Fibroblast of upper back skin (primary cell): ENCODE results near the gene COL4A1.
A peak's percentile ranks its signal among the peaks of the same experiment; 100 is the strongest.

Experiments
- DNase-seq: peaks from one replicate; pipeline ENCODE4 v3.0.0-alpha.2; 2013

Gene COL4A1

GRCh38 chr13:110105136-110105535 is 201.8 kb downstream of the COL4A1 start:
- DNase-seq, result no peak

- DNase-seq, result peak; percentile 54
Measured at GRCh38 chr13:110103534-110103933, 203.4 kb downstream of the COL4A1 start.

GRCh38 chr13:110103026-110103425 is 203.9 kb downstream of the COL4A1 start:
- DNase-seq, result no peak

- DNase-seq, result no peak
Measured at GRCh38 chr13:110102053-110102452, 204.9 kb downstream of the COL4A1 start.

DNA sequence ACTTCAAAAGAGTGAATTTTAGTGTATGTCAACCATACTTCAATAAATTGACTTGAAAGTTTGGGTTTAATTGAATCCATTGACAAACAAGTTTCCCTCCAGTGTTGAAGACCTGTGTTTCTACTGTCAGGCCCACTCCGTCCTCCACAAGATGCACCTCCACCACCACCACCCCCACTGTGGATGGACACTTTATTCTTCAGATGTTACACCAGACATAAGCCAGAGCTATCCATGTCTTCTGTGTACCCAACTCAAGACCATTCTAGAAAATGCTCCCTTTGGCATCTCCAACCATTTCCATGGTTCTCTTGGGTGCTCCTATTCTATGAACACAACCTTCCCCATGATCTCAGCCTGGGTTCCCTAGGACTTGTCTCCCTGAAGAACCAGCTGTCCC is 207.0 kb downstream of the COL4A1 start:
- no peak for DNase-seq
